OCI-LY7 (cell line): ENCODE measurements around the gene KDM5C. TPM values are rescaled to one million over a fixed set of nuclear protein-coding genes. Genes with fewer than 3 reads are reported as not detected.

ENCODE experiments used
- BruUV-seq: library from RNA; stranded (reverse); fragments of 400-500 nt; replicated peaks from 2 replicates; lab custom pipeline; 2021; lab: Mats Ljungman, UMichigan
- CTCF ChIA-PET: fragments of 300-600 bp; sonication (Branson Sonifier 250); formaldehyde crosslinking; loops from one replicate; lab custom pipeline; 2022; ENCODE audit warnings: antibody characterized with exemption; ENCODE audit not compliant: unreplicated experiment; lab: Charles Lee
- POLR2A ChIA-PET: fragments of 300-600 bp; sonication (Branson Sonifier 250); formaldehyde crosslinking; loops from one replicate; lab custom pipeline; 2022; ENCODE audit warnings: antibody characterized with exemption; lab: Charles Lee
- DNase-seq: peaks from one replicate; pipeline ENCODE4 v3.0.0-alpha.2; 2015; ENCODE audit warnings: low spot score
- H2AFZ ChIP-seq: fragments of 200-600 bp; sonication (generic), shearing (Covaris generic); 2 replicates; pipeline ENCODE4 v1.6.1; 2014; ENCODE audit warnings: mild to moderate bottlenecking, antibody characterized with exemption, low read length, moderate library complexity
- H3K27ac ChIP-seq: fragments of 200-600 bp; sonication (generic); 2 replicates; pipeline ENCODE4 v1.5.1; 2014; ENCODE audit warnings: mixed run types, low read depth, mild to moderate bottlenecking, moderate library complexity, low read length, inconsistent platforms; ENCODE audit not compliant: poor library complexity, severe bottlenecking
- H3K36me3 ChIP-seq: fragments of 200-600 bp; sonication (generic); 2 replicates; pipeline ENCODE4 v1.6.1; 2014; ENCODE audit warnings: mild to moderate bottlenecking, antibody characterized with exemption, low read length, moderate library complexity, mixed read lengths; ENCODE audit not compliant: insufficient read depth
- H3K4me1 ChIP-seq: fragments of 200-600 bp; sonication (generic); 2 replicates; pipeline ENCODE4 v1.5.1; 2014; ENCODE audit warnings: mild to moderate bottlenecking, low read length; ENCODE audit not compliant: insufficient read depth, poor library complexity, severe bottlenecking
- H3K4me2 ChIP-seq: fragments of 200-600 bp; sonication (generic); 2 replicates; pipeline ENCODE4 v1.6.1; 2014; ENCODE audit warnings: mild to moderate bottlenecking, low read length
- H3K4me3 ChIP-seq: fragments of 200-600 bp; sonication (generic); 2 replicates; pipeline ENCODE4 v1.5.1; 2014; ENCODE audit warnings: mild to moderate bottlenecking, low read depth, low read length; ENCODE audit not compliant: poor library complexity, severe bottlenecking
- H3K79me2 ChIP-seq: fragments of 200-600 bp; sonication (generic); 2 replicates; pipeline ENCODE4 v1.6.1; 2016; ENCODE audit warnings: low read depth, mild to moderate bottlenecking, low read length, moderate library complexity, mixed read lengths; ENCODE audit not compliant: insufficient read depth
- H3K9me2 ChIP-seq: fragments of 200-600 bp; sonication (generic); 2 replicates; pipeline ENCODE4 v1.6.1; 2016; ENCODE audit warnings: mild to moderate bottlenecking, low read length, mixed read lengths; ENCODE audit not compliant: insufficient read depth
- H3K9me3 ChIP-seq: fragments of 200-600 bp; sonication (generic); 2 replicates; pipeline ENCODE4 v1.6.1; 2014; ENCODE audit warnings: mild to moderate bottlenecking, mixed run types, low read length, mixed read lengths
- H4K20me1 ChIP-seq: fragments of 200-600 bp; sonication (generic); 2 replicates; pipeline ENCODE4 v1.6.1; 2014; ENCODE audit warnings: mild to moderate bottlenecking, antibody characterized with exemption, low read length, moderate library complexity, mixed read lengths; ENCODE audit not compliant: insufficient read depth
- CTCF ChIP-seq: fragments of 200-600 bp; sonication (generic); conservative IDR thresholded peaks from 2 replicates; pipeline ENCODE4 v1.5.1; 2014; ENCODE audit warnings: mild to moderate bottlenecking, antibody characterized with exemption, low read length, moderate library complexity, mixed read lengths
- EZH2phosphoT487 ChIP-seq: fragments of 200-600 bp; sonication (generic); IDR thresholded peaks from 2 replicates; pipeline ENCODE4 v1.6.1; 2018; ENCODE audit warnings: low read depth, borderline replicate concordance, mild to moderate bottlenecking, mixed run types, antibody characterized with exemption, low read length, moderate library complexity, mixed read lengths
- intact Hi-C: fragments of 100-400 bp; cut with micrococcal nuclease; formaldehyde crosslinking; loops from one replicate; pipeline ENCODE4 v1.10.0; 2022; ENCODE audit not compliant: unreplicated experiment
- total RNA-seq, 2 experiments: library from RNA; depleted of rRNA in 1 of 2; stranded (reverse); fragments of >200 nt in 1 of 2; shearing (Covaris generic) in 1 of 2; gene quantifications; 2 replicates each; pipeline ENCODE4 v1.2.3, GENCODE V29; 2014 to 2022

Gene KDM5C
- total RNA-seq, 2 experiments from 2014 or later = 54.8 to 90.5 TPM

DNA sequence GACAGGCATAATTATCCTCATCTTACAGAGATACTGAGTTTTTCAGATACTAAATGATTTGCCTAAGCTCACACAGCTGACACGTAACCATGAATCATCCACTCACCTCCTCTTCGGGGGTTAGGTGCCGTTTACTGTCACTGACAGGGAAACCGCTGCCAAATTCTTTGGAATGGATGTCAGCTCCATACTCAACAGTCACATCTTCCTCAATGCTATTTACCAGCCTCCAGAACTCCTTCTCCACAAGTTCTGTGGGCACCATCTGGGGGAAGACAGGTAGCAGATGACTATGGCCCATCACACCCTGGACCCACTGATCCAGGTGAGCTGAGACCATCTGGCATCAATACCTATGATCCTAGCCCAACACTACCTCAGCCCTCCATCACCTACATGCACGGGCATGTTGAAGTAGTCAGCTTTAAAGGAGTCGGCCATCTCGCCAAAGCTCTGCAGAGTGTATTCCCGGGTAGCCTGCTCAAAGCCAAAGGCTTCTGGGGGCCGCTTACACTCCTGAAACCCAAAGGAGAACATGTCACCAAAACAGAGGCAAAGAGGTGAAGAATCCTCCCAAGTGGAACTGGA, 13.5 kb downstream of the KDM5C start:
- DNase-seq = no peak
- no peak overlapping the region for H2AFZ ChIP-seq
- H3K4me3 ChIP-seq = no peak overlapping the region
- BruUV-seq = no TSS peak
- intact Hi-C loops = no loop called here
- no peaks in the 10 kb centered on the region for H3K79me2 ChIP-seq
- H3K4me2 ChIP-seq = no peak overlapping the region
- H3K27ac ChIP-seq = no peak overlapping the region
- H3K36me3 ChIP-seq = peaks cover 80% of the 10 kb centered on the region
- no peaks in the 10 kb centered on the region for H3K9me2 ChIP-seq
- POLR2A ChIA-PET = interaction anchor here (0.5 kb wide), 1 partner anchor 14 kb away, joined by 3 read pairs; no protein-coding TSS in a partner anchor
- H3K9me3 ChIP-seq = no peaks in the 10 kb centered on the region
- no peaks in the 10 kb centered on the region for H4K20me1 ChIP-seq
- no peaks in the 10 kb centered on the region for H3K4me1 ChIP-seq
- CTCF ChIA-PET = no interaction called here
- TF ChIP-seq CTCF = no peak
- no peak for TF ChIP-seq EZH2phosphoT487

- TF ChIP-seq EZH2phosphoT487 = no peak
- TF ChIP-seq CTCF = no peak
- peaks cover 78% of the 10 kb centered on the region for H3K36me3 ChIP-seq
- intact Hi-C loops = no loop called here
- H2AFZ ChIP-seq = no peak overlapping the region
- H3K79me2 ChIP-seq = no peaks in the 10 kb centered on the region
- BruUV-seq = no TSS peak
- H3K4me1 ChIP-seq = no peaks in the 10 kb centered on the region
- no peaks in the 10 kb centered on the region for H3K9me2 ChIP-seq
- ChIA-PET POLR2A (no interaction called here), CTCF (no interaction called here)
- no peak overlapping the region for H3K4me3 ChIP-seq
- no peaks in the 10 kb centered on the region for H4K20me1 ChIP-seq
- no peak for DNase-seq
- no peaks in the 10 kb centered on the region for H3K9me3 ChIP-seq
- no peak overlapping the region for H3K4me2 ChIP-seq
- no peak overlapping the region for H3K27ac ChIP-seq
Observed at GRCh38 chrX:53196678-53197077, 28.3 kb downstream of the KDM5C start.

GRCh38 chrX:53195401-53195800, 29.6 kb downstream of the KDM5C start:
- Histone ChIP-seq H3K4me2 (no peak overlapping the region), H3K4me3 (no peak overlapping the region), H3K9me2 (no peaks in the 10 kb centered on the region), H3K27ac (no peak overlapping the region), H2AFZ (no peak overlapping the region), H3K36me3 (peaks cover 74% of the 10 kb centered on the region), H3K79me2 (no peaks in the 10 kb centered on the region), H3K4me1 (no peaks in the 10 kb centered on the region), H3K9me3 (no peaks in the 10 kb centered on the region), H4K20me1 (no peaks in the 10 kb centered on the region)
- DNase-seq = no peak
- BruUV-seq = no TSS peak
- TF ChIP-seq CTCF (no peak), EZH2phosphoT487 (no peak)
- intact Hi-C loops = no loop called here
- POLR2A ChIA-PET = no interaction called here
- CTCF ChIA-PET = no interaction called here
